Epithelial cell of proximal tubule (primary cell): ENCODE measurements around the gene MARCHF3. TPM values are rescaled to one million over a fixed set of nuclear protein-coding genes. Genes with fewer than 3 reads are reported as not detected.

ENCODE experiments used
- DNase-seq: peaks from one replicate; pipeline ENCODE4 v3.0.0-alpha.2; 2011; ENCODE audit warnings: low read depth
- H3K4me3 ChIP-seq: 2 replicates; pipeline ENCODE4 v1.5.1; 2011; ENCODE audit warnings: low read depth, mild to moderate bottlenecking, low read length
- CTCF ChIP-seq: conservative IDR thresholded peaks from 2 replicates; pipeline ENCODE4 v1.5.1; 2012; ENCODE audit warnings: low read depth, mild to moderate bottlenecking, low read length
- total RNA-seq: library from RNA; depleted of rRNA; stranded (reverse); fragments of >200 nt; gene quantifications from 2 replicates; pipeline ENCODE4 v1.2.3, GENCODE V29; 2015

The MARCHF3 gene
- total RNA-seq, 1 donor from 2014 or later: 5.0 TPM

GRCh38 chr5:126983874-126984266 lies 46.5 kb downstream of the MARCHF3 start:
- TF ChIP-seq CTCF: no peak
- H3K4me3 ChIP-seq: no peak overlapping the region
- DNase-seq: no peak

- H3K4me3 ChIP-seq: no peak overlapping the region
- no peak for DNase-seq
- TF ChIP-seq CTCF: no peak
These were observed 47.2 kb downstream of the MARCHF3 start for GRCh38 chr5:126982926-126983873.

GRCh38 chr5:126982202-126982601 lies 48.2 kb downstream of the MARCHF3 start:
- no peak for DNase-seq
- no peak for TF ChIP-seq CTCF

GRCh38 chr5:126981701-126982100 lies 48.7 kb downstream of the MARCHF3 start:
- H3K4me3 ChIP-seq: no peak overlapping the region
- TF ChIP-seq CTCF: no peak
- DNase-seq: no peak

More at GRCh38 chr5:126982202-126982601, 48.2 kb downstream of the MARCHF3 start:
- no peak overlapping the region for H3K4me3 ChIP-seq

- no peak overlapping the region for H3K4me3 ChIP-seq
- DNase-seq: no peak
- no peak for TF ChIP-seq CTCF
These were observed 49.1 kb downstream of the MARCHF3 start for GRCh38 chr5:126981222-126981621.

GRCh38 chr5:126978258-126978657 lies 52.1 kb downstream of the MARCHF3 start:
- no peak for TF ChIP-seq CTCF
- no peak overlapping the region for H3K4me3 ChIP-seq
- DNase-seq: no peak
